H1 (cell line): ENCODE results near the gene CBLC. TPM values are rescaled to one million over a fixed set of nuclear protein-coding genes. Genes with fewer than 3 reads are reported as not detected.

Experiments
- CTCF ChIA-PET: fragments of 300-600 bp; sonication (Branson Sonifier 250); formaldehyde crosslinking; loops from one replicate; lab custom pipeline; 2021; ENCODE audit not compliant: partially characterized antibody; lab: Charles Lee
- POLR2A ChIA-PET: fragments of 300-600 bp; sonication (Branson Sonifier 250); formaldehyde crosslinking; loops from one replicate; lab custom pipeline; 2021; ENCODE audit warnings: inconsistent platforms; ENCODE audit not compliant: partially characterized antibody; lab: Charles Lee
- DNase-seq, 2 experiments: peaks; one replicate each; pipeline versions ENCODE4 v3.0.0 to v3.0.0-alpha.2; 2010 to 2022; ENCODE audit warnings: low spot score in 2 of 2, low read depth in 1 of 2, mixed read lengths in 1 of 2
- FAIRE-seq: peaks from 2 replicates; lab custom pipeline; 2011; peaks lifted over from hg19 to GRCh38; lab: Jason Lieb, UNC
- H2AFZ ChIP-seq: 2 replicates; pipeline ENCODE4 v1.8.1; 2012; ENCODE audit warnings: low read length, inconsistent platforms
- H2AK5ac ChIP-seq: 2 replicates; pipeline ENCODE4 v1.6.1; 2013; ENCODE audit warnings: low read depth, low read length
- H2BK120ac ChIP-seq: replicated peaks from 2 replicates; pipeline ENCODE3; 2013; ENCODE audit warnings: low read depth, low read length, inconsistent platforms
- H2BK12ac ChIP-seq: 2 replicates; pipeline ENCODE4 v1.6.1; 2013; ENCODE audit warnings: low read depth, low read length
- H2BK15ac ChIP-seq: 2 replicates; pipeline ENCODE4 v1.6.1; 2013; ENCODE audit warnings: low read length
- H2BK20ac ChIP-seq: 2 replicates; pipeline ENCODE4 v1.6.1; 2013; ENCODE audit warnings: low read length
- H2BK5ac ChIP-seq: 2 replicates; pipeline ENCODE4 v1.6.1; 2013; ENCODE audit warnings: low read depth, low read length
- H3K14ac ChIP-seq: 2 replicates; pipeline ENCODE4 v1.6.1; 2013; ENCODE audit warnings: inconsistent platforms; ENCODE audit not compliant: insufficient read length
- H3K18ac ChIP-seq: 2 replicates; pipeline ENCODE4 v1.6.1; 2013; ENCODE audit warnings: low read length; ENCODE audit errors: extremely low read depth
- H3K23ac ChIP-seq: 2 replicates; pipeline ENCODE4 v1.6.1; 2013; ENCODE audit warnings: inconsistent platforms; ENCODE audit not compliant: insufficient read length
- H3K23me2 ChIP-seq: 2 replicates; pipeline ENCODE4 v1.6.1; 2013; ENCODE audit warnings: low read depth, low read length
- H3K27ac ChIP-seq: 2 replicates; pipeline ENCODE4 v1.6.1; 2011; ENCODE audit warnings: low read depth, low read length, inconsistent platforms
- H3K27me3 ChIP-seq, 4 experiments: replicated peaks in 1 of 4; 1 replicate in 1 of 4; 2 replicates in 3 of 4; pipeline versions ENCODE4 v1.6.1 to v1.8.1; 2011 to 2013; ENCODE audit warnings: low read length in 3 of 4, mild to moderate bottlenecking in 3 of 4, inconsistent platforms in 2 of 4, mixed read lengths in 2 of 4, moderate library complexity in 1 of 4; ENCODE audit not compliant: control insufficient read depth in 3 of 4, insufficient read depth in 3 of 4; ENCODE audit errors: extremely low read depth in 1 of 4
- H3K36me3 ChIP-seq, 4 experiments: 2 replicates each; pipeline versions ENCODE4 v1.6.1 to v1.8.1; 2011 to 2013; ENCODE audit warnings: mild to moderate bottlenecking in 4 of 4, low read length in 3 of 4, moderate library complexity in 2 of 4, control low read depth in 1 of 4, inconsistent platforms in 1 of 4; ENCODE audit not compliant: insufficient read depth in 4 of 4, control insufficient read depth in 2 of 4
- H3K4ac ChIP-seq: replicated peaks from 2 replicates; pipeline ENCODE3; 2013; ENCODE audit warnings: low read length, low read depth, mixed read lengths, inconsistent platforms; ENCODE audit not compliant: insufficient read length
- H3K4me1 ChIP-seq, 4 experiments: replicated peaks in 1 of 4; 1 replicate in 1 of 4; 2 replicates in 3 of 4; pipeline versions ENCODE4 v1.6.1 to v1.8.1; 2011 to 2013; ENCODE audit warnings: low read length in 3 of 4, inconsistent platforms in 2 of 4, mixed read lengths in 1 of 4; ENCODE audit not compliant: insufficient read depth in 4 of 4, control insufficient read depth in 3 of 4
- H3K4me2 ChIP-seq, 2 experiments: 2 replicates each; pipeline versions ENCODE4 v1.6.1 to v1.8.1; 2011 to 2013; ENCODE audit warnings: low read depth in 2 of 2, low read length in 2 of 2, control low read depth in 1 of 2, inconsistent platforms in 1 of 2, mild to moderate bottlenecking in 1 of 2; ENCODE audit not compliant: insufficient read depth in 1 of 2
- H3K4me3 ChIP-seq, 4 experiments: fragments of 200-600, 300-600 bp in 1 of 4; sonication (generic), shearing (Covaris generic), sonication (Bioruptor Twin) in 1 of 4; 2 replicates each; pipeline versions ENCODE4 v1.5.1 to v1.8.1; 2011 to 2016; ENCODE audit warnings: low read length in 4 of 4, low read depth in 3 of 4, control low read depth in 2 of 4, inconsistent platforms in 2 of 4, mild to moderate bottlenecking in 2 of 4, mixed read lengths in 1 of 4, moderate library complexity in 1 of 4; ENCODE audit not compliant: insufficient read depth in 2 of 4; ENCODE audit errors: extremely low read depth in 1 of 4
- H3K56ac ChIP-seq: replicated peaks from 2 replicates; pipeline ENCODE3; 2013; ENCODE audit warnings: low read depth, mild to moderate bottlenecking, mixed read lengths, low read length, inconsistent platforms; ENCODE audit not compliant: insufficient read length
- H3K79me1 ChIP-seq: 2 replicates; pipeline ENCODE4 v1.6.1; 2013; ENCODE audit warnings: low read depth, low read length, control low read depth
- H3K79me2 ChIP-seq, 2 experiments: 2 replicates each; pipeline versions ENCODE4 v1.6.1 to v1.8.1; 2012 to 2013; ENCODE audit warnings: low read length in 2 of 2, mild to moderate bottlenecking in 2 of 2, inconsistent platforms in 1 of 2; ENCODE audit not compliant: insufficient read depth in 2 of 2, control insufficient read depth in 1 of 2
- H3K9ac ChIP-seq, 4 experiments: replicated peaks in 1 of 4; 1 replicate in 1 of 4; 2 replicates in 3 of 4; pipeline versions ENCODE4 v1.6.1 to v1.8.1; 2011 to 2013; ENCODE audit warnings: low read depth in 3 of 4, low read length in 3 of 4, control low read depth in 2 of 4, mild to moderate bottlenecking in 2 of 4, moderate library complexity in 2 of 4, inconsistent platforms in 1 of 4; ENCODE audit errors: extremely low read depth in 1 of 4
- H3K9me3 ChIP-seq, 2 experiments: 2 replicates each; pipeline versions ENCODE4 v1.6.1 to v1.8.1; 2012 to 2013; ENCODE audit warnings: mild to moderate bottlenecking in 2 of 2, moderate library complexity in 2 of 2, control low read depth in 1 of 2, inconsistent platforms in 1 of 2, low read depth in 1 of 2, low read length in 1 of 2, mixed read lengths in 1 of 2; ENCODE audit not compliant: insufficient read depth in 2 of 2
- H4K20me1 ChIP-seq, 2 experiments: replicated peaks in 1 of 2; 2 replicates each; pipeline versions ENCODE3 to v1.8.1; 2011 to 2013; ENCODE audit warnings: inconsistent platforms in 2 of 2, low read length in 2 of 2, mild to moderate bottlenecking in 1 of 2; ENCODE audit not compliant: insufficient read depth in 2 of 2, control insufficient read depth in 1 of 2
- H4K5ac ChIP-seq: 2 replicates; pipeline ENCODE4 v1.6.1; 2013; ENCODE audit warnings: low read length, low read depth, mixed read lengths, inconsistent platforms; ENCODE audit not compliant: insufficient read length
- H4K8ac ChIP-seq: 2 replicates; pipeline ENCODE4 v1.8.0; 2013; ENCODE audit warnings: mild to moderate bottlenecking, moderate library complexity, low read length, inconsistent platforms; ENCODE audit not compliant: insufficient read depth; ENCODE audit errors: extremely low read depth
- H4K91ac ChIP-seq: replicated peaks from 2 replicates; pipeline ENCODE3; 2013; ENCODE audit warnings: low read length, mixed read lengths, inconsistent platforms; ENCODE audit not compliant: insufficient read length
- CEBPB ChIP-seq: IDR thresholded peaks from 2 replicates; pipeline ENCODE4 v1.6.1; 2012; ENCODE audit warnings: low read depth, low read length
- CREB1 ChIP-seq: IDR thresholded peaks from 2 replicates; pipeline ENCODE4 v1.6.1; 2012; ENCODE audit warnings: inconsistent platforms
- HDAC2 ChIP-seq, 2 experiments: fragments of 300-600 bp in 1 of 2; sonication (generic) in 1 of 2; IDR thresholded peaks; 2 replicates each; pipeline ENCODE4 v1.6.1; 2011 to 2012; ENCODE audit warnings: low read depth in 2 of 2, low read length in 2 of 2, mild to moderate bottlenecking in 2 of 2, moderate library complexity in 2 of 2, borderline replicate concordance in 1 of 2, inconsistent platforms in 1 of 2
- NANOG ChIP-seq: IDR thresholded peaks from 2 replicates; pipeline ENCODE4 v1.6.1; 2011; ENCODE audit warnings: low read length, low read depth, mild to moderate bottlenecking, inconsistent platforms; ENCODE audit not compliant: insufficient read depth, poor library complexity, severe bottlenecking
- TAF1 ChIP-seq: IDR thresholded peaks from 2 replicates; pipeline ENCODE4 v1.6.1; 2011; ENCODE audit warnings: mild to moderate bottlenecking, low read depth, low read length
- WGBS, 2 experiments: shearing (Covaris generic) in 1 of 2; methylation state at CpG; one replicate each; pipeline versions ENCODE4 v1.1.6 to v1.1.7; 2013 to 2015; ENCODE audit warnings: low lambda C conversion rate in 2 of 2, mixed read lengths in 2 of 2, inconsistent platforms in 1 of 2, low coverage in 1 of 2, missing lambda C conversion rate in 1 of 2; ENCODE audit not compliant: insufficient replicate concordance in 2 of 2, insufficient coverage in 1 of 2, insufficient read length in 1 of 2; ENCODE audit errors: extremely low coverage in 1 of 2, missing lambda C conversion rate in 1 of 2; 5-methylcytosine and 5-hydroxymethylcytosine counted together
- polyA plus RNA-seq, 7 experiments: library from polyadenylated mRNA; depleted of rRNA in 3 of 7; stranded (reverse) in 5 of 7; unstranded in 2 of 7; fragments of >200 nt in 5 of 7; fragments of 200-250 nt in 2 of 7; gene quantifications; 1 replicate in 5 of 7; 2 replicates in 1 of 7; 4 replicates in 1 of 7; pipeline versions ENCODE4 v1.2.1 to v1.2.3, GENCODE V29; 2011 to 2013; ENCODE audit warnings: missing spikeins in 2 of 7, mixed read lengths in 2 of 7
- total RNA-seq: library from RNA; stranded (reverse); fragmentation: NEBNext Ultra II Directional; extraction: Animal tissue kit (Norgen Biotek cat#: 25700); gene quantifications from 2 replicates; pipeline ENCODE4 v1.2.1, GENCODE V29; 2021

Gene CBLC
- total and polyA plus RNA-seq, 2 of the 8 experiments (the other 6 are each of a cell fraction or from before 2014, with no cell fraction given), result 17.4 to 35.7 TPM

DNA sequence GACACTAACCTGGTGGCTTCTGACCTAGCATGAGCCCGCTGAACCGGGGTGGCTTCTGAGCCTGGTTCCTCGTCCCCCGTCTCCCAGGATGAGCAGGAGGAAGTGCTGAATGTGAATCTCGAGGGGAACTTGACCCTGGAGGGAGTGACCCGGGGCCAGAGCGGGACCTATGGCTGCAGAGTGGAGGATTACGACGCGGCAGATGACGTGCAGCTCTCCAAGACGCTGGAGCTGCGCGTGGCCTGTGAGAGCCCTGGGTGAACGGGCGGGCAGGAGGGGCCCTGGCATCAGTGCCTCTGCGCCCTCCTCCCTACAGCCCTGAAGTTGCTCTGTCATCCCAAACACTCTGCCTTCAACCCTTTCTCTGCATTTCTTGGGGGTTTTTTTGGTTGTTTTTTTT is 36.8 kb downstream of the CBLC start:
- POLR2A ChIA-PET, result interaction anchor here (0.7 kb wide), 1 partner anchor 32 kb away, joined by 3 read pairs; no protein-coding TSS in a partner anchor
- Histone ChIP-seq H4K91ac (no peak overlapping the region), H3K27ac (no peak overlapping the region), H4K8ac (no peak overlapping the region)
- TF ChIP-seq CREB1, result no peak
- no peak for TF ChIP-seq HDAC2 (IDR thresholded peaks at IDR 0.05; ENCODE audit: borderline replicate concordance in 1 of 2, low read depth in 2 of 2, low read length in 2 of 2)
- no peak for TF ChIP-seq NANOG
- no peak for TF ChIP-seq CEBPB
- no peak for TF ChIP-seq TAF1
- TF ChIP-seq, all 59 proteins: peak for 0
- Histone ChIP-seq H3K27me3 (peaks cover 0 to 2% (median under 1%) of the 10 kb centered on the region in 4 experiments; a peak in 3 of 7 replicates), H3K4me1 (peaks cover 4 to 13% (median 8%) of the 10 kb centered on the region in 4 experiments), H3K4me3 (no peak overlapping the region), H3K79me1 (peaks cover 2% of the 10 kb centered on the region; the same call in 1 of the 2 replicates), H3K18ac (no peak overlapping the region), H3K23ac (no peak overlapping the region), H3K4ac (no peak overlapping the region), H3K36me3 (peaks cover 9 to 36% (median 23%) of the 10 kb centered on the region in 4 experiments; a peak in 5 of 8 replicates), H3K9me3 (no peaks in the 10 kb centered on the region), H2BK120ac (no peak overlapping the region), H4K20me1 (peaks cover 8 to 12% of the 10 kb centered on the region in 2 experiments), H2BK15ac (no peak overlapping the region), H2AFZ (no peak overlapping the region), H3K4me2 (no peak overlapping the region), H3K56ac (no peak overlapping the region), H3K9ac (no peak overlapping the region), H2BK12ac (no peak overlapping the region), H2BK20ac (no peak overlapping the region), H2AK5ac (no peak overlapping the region), H3K23me2 (no peaks in the 10 kb centered on the region; the same call in 1 of the 2 replicates), H2BK5ac (no peak overlapping the region), H4K5ac (no peak overlapping the region), H3K79me2 (no peaks in the 10 kb centered on the region), H3K14ac (no peak overlapping the region)
- CTCF ChIA-PET, result interaction anchor here (1.0 kb wide), 2 partner anchors 30 to 32 kb away, joined by 4 read pairs; partner anchors contain the start of gene NECTIN2
- no peak for DNase-seq
- FAIRE-seq, result no peak
- 95% methylated on average over 17 of the region's 17 CpGs; no CpG with 5 or more reads in 1 of the 2 experiments for WGBS, 2 experiments
